NOMO-1 treated with dmso at 0.1 percent for 144 hours (cell line): Measurements from ENCODE around the gene PSMD11.

ENCODE experiments used
- DNase-seq: peaks from one replicate; lab custom pipeline; 2025; ENCODE audit not compliant: unreplicated experiment; lab: John Stamatoyannopoulos, UW

The PSMD11 gene

GRCh38 chr17:32489320-32490100 is 45.2 kb downstream of the PSMD11 start:
- DNase-seq, result no peak

- DNase-seq, result no peak
Measured at GRCh38 chr17:32490101-32490482, 45.8 kb downstream of the PSMD11 start.

- DNase-seq, result no peak
Measured at GRCh38 chr17:32491371-32492263, 47.3 kb downstream of the PSMD11 start.

- DNase-seq, result no peak
Measured at GRCh38 chr17:32492264-32492589, 47.9 kb downstream of the PSMD11 start.

GRCh38 chr17:32492648-32493289 is 48.5 kb downstream of the PSMD11 start:
- DNase-seq, result peak; percentile 45

GRCh38 chr17:32493571-32493970 is 49.3 kb downstream of the PSMD11 start:
- DNase-seq, result no peak

- no peak for DNase-seq
Measured at GRCh38 chr17:32493976-32494513, 49.7 kb downstream of the PSMD11 start.

GRCh38 chr17:32494621-32495358 is 50.5 kb downstream of the PSMD11 start:
- peak; percentile 37 for DNase-seq

GRCh38 chr17:32495359-32496231 is 51.3 kb downstream of the PSMD11 start:
- DNase-seq, result no peak

- no peak for DNase-seq
Measured at GRCh38 chr17:32496395-32497073, 52.2 kb downstream of the PSMD11 start.

GRCh38 chr17:32497431-32498205 is 53.3 kb downstream of the PSMD11 start:
- no peak for DNase-seq

- DNase-seq, result no peak
Measured at GRCh38 chr17:32498391-32498790, 54.1 kb downstream of the PSMD11 start.

GRCh38 chr17:32502013-32502412 is 57.7 kb downstream of the PSMD11 start:
- DNase-seq, result no peak

- DNase-seq, result no peak
Measured at GRCh38 chr17:32502710-32503109, 58.4 kb downstream of the PSMD11 start.

- DNase-seq, result peak; percentile 37
Measured at GRCh38 chr17:32503251-32504165, 59.2 kb downstream of the PSMD11 start.

GRCh38 chr17:32504166-32504990 is 60.1 kb downstream of the PSMD11 start:
- DNase-seq, result no peak

- no peak for DNase-seq
Measured at GRCh38 chr17:32508926-32509325, 64.6 kb downstream of the PSMD11 start.
